Measurements from ENCODE around the gene CREB3L2.

The CREB3L2 gene

GRCh38 chr7:137953665-137954470, 48.0 kb downstream of the CREB3L2 start:
- peak; percentile 89 for FAIRE-seq
- DNase-seq (ENCODE audit: low spot score), result peak; percentile 88

- FAIRE-seq, result peak; percentile 57
- DNase-seq (ENCODE audit: low spot score), result peak; percentile 74
These were observed 48.7 kb downstream of the CREB3L2 start for GRCh38 chr7:137953043-137953664.

GRCh38 chr7:137952426-137952805, 49.5 kb downstream of the CREB3L2 start:
- FAIRE-seq, result no peak
- DNase-seq (ENCODE audit: low spot score), result no peak

- no peak for DNase-seq (ENCODE audit: low spot score)
- no peak for FAIRE-seq
These were observed 50.0 kb downstream of the CREB3L2 start for GRCh38 chr7:137951700-137952425.

DNA sequence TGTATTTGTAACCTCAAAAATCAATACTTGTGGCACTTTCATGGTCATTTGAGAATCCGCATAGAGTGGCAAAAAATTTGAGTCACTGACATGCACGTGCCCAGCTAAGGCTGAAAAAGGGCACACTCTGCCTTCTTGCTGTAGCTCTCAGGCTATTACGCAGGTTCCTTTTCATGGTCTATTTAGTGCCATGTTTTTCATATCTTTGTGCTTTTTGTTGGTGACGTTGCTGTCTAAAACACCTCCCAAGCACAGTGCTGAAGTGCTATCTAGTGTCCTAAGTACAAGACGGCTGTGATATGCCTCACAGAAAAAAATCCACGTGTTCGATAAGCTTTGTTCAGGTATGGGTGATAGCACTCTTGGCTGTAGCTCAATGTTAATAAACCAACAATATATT, 50.9 kb downstream of the CREB3L2 start:
- DNase-seq (ENCODE audit: low spot score), result no peak
- no peak for FAIRE-seq

- DNase-seq (ENCODE audit: low spot score), result no peak
These were observed 51.6 kb downstream of the CREB3L2 start for GRCh38 chr7:137950263-137950621.

GRCh38 chr7:137949416-137950262, 52.2 kb downstream of the CREB3L2 start:
- DNase-seq (ENCODE audit: low spot score) (no peak), FAIRE-seq (no peak)

More at GRCh38 chr7:137950263-137950621, 51.6 kb downstream of the CREB3L2 start:
- FAIRE-seq, result no peak

DNA sequence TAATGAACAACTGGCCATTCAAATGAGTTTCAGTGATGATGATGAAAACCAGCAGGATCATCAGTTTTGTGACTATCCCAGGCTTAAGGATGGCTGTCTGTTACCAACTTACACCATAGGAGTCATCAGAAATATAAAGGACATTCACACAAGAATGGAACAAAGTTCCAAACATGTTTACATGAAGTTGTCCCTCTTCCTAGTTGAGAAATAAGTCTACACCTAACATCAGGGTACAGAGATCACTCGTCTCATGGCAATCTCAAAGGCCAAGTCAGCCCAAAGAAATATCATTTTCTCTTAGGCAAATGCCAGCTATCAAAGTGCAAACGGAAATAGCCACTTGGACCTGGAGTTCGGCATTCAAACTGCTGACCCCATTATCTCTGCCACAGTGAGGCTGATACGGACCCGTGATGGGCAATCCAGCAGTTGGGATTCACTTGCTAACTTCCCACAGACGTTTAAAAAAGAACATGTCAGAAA, 53.0 kb downstream of the CREB3L2 start:
- no peak for DNase-seq (ENCODE audit: low spot score)
- no peak for FAIRE-seq

- FAIRE-seq (no peak), DNase-seq (ENCODE audit: low spot score) (no peak)
These were observed 53.6 kb downstream of the CREB3L2 start for GRCh38 chr7:137948083-137948844.

DNA sequence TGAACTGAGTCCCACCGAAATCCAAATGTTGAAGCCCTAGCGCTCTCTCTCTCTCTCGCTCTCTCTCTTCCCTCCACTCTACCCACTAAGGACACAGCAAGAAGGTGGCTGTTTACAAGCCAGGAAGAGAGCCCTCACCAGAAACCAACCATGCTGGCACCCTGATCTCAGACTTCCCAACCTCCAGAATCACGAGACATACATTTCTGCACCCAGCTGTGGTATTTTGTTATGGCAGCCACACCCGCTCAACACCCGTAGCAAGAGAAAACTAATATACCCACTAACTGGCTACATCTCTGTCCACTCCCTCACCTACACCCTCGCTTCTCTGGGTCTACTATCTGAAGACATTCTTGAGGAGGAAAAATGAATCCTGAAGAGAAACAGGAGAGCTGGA, 54.8 kb downstream of the CREB3L2 start:
- no peak for FAIRE-seq
- no peak for DNase-seq (ENCODE audit: low spot score)

GRCh38 chr7:137946011-137946410, 55.9 kb downstream of the CREB3L2 start:
- FAIRE-seq (no peak), DNase-seq (ENCODE audit: low spot score) (no peak)

DNA sequence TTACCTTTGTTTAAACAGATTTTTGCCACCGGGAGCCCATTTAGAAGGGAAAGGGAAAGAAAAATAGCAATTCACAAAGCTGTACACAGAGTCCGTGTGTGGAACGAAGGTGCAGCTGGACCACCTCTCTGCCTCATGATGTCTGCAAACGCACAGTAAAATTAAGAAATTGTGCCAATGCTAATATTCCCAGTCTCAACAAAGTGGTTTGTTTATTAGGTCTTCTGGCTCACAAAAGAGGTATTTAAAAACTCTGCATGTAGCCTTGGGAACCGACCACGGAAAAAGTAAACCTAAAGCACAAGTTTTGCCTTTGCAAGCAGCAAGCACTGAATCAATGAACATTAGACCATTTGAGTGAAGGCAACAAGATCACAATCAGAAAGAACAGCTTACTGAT, 57.7 kb downstream of the CREB3L2 start:
- DNase-seq (ENCODE audit: low spot score), result no peak
- no peak for FAIRE-seq

DNA sequence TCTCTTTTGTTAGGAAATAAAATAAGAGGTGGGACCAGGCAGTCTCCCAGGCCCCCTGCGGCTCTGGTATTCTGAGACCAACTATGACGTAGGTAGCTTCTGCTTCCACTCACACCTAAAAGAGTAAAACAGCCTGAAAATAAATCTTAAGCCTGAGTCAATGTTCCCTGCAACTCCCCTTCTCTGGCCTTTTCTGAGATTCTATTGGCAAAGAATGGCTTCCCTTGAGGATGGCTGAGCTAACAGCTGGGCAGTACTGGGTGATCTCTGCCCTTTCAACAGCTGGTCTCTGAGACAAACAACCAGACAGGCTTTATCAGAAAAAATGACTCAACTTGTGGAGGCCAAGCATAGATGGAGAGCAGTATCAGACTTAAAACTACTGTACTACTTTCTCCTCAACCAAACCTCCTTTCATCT, 58.7 kb downstream of the CREB3L2 start:
- DNase-seq (ENCODE audit: low spot score) (no peak), FAIRE-seq (no peak)

DNA sequence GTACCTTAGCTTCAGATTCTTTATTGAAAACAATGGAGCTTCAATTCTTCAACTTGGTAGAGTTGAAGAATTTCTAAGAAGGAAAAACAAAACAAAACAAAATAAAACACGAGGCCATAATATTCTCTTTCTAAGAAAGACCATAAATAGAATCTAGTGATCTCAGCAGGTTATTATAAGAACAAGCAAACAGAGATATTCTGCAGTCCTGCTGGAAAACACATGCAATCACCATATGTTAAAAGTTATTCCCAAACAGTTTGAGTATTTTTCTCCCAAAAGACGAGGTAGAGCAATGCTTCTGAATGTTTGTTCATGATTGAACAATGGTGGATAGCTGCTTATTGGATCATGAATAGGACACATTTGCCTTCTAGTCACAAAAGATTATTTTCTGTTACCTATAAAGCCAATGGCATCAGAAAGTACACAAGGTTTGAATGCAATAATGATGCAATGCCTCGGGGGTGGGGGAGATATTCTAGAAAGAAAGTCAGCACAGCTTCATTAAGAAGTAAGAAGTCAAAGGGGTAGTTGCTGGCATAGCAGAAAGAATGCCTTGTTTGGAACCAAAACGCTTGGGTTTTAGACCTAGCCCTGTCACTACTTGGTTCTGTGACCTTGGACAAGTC, 59.3 kb downstream of the CREB3L2 start:
- DNase-seq (ENCODE audit: low spot score), result no peak
- no peak for FAIRE-seq

DNA sequence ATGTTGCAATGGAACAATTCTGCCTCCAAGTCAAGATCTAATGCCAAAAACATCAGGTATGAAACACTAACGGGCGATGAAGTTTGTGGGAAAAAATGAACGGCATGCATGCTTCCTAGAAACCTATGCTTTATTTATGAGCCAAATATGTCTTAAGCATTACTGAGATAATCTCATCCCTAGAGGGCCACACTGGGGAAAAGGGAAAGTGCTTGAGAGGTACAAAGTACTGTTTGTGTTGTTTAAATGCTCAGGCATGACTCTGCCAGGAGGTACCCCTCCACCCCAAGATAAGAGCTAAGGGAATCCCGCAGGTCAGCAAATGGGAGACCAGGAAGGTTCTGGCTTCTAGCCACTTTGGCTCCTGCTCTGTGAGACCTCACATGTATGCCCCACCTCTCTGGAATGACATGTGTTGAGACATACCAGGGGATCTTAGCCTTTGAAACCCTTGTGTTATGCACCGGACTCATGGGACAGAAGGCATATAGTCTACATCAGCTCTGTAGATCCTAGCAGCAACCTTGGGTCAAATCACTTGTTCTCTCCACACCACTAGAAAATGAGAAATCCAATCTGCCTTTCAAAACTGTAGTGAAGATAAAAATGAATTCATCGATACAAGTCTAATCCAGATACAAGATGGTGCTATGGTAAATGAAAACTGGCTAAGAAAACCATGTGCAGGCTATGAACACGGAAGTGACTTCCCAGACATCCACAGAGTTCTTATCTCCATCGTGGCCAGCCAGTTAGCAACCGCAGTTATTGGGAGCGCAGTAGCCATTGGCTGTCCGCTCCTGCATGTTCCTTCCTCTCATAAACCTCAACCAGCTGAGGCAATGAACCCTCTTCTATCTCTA, 61.0 kb downstream of the CREB3L2 start:
- DNase-seq (ENCODE audit: low spot score) (no peak), FAIRE-seq (no peak)

DNA sequence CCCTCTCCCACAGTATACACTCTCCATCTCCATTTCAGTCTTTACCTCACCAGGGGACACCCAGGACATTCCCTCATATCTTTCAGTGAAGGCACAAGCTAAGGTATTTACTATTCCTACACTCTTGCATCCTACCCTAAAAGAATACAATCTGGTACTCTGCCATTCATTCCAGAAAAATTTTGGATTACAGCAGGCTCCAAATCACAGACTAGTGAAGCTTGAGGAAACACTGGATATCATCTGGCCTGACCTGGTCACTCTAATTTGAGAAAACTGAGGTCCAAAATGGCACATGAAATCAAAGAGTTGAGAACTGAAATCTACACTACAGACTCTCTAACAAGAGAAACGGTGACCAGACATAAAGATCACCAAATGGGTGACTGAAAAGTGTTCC, 61.7 kb downstream of the CREB3L2 start:
- no peak for FAIRE-seq

DNA sequence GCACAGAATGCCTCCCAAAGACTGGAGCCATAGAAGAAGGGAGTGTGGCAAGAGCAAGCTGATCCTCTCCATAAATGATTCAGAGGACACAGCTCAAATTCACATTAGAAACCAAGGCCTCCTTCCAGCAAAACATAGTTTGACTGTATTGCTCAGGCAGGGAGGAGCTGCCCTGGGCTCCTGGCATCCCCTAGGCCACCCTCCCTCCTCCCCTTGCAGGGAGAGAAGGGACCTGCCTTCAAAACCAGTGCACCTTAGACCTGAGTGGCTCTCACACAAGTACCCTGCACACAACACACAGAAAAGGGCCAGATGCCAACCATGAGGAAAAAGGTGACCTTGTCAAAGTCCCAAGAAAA, 64.7 kb downstream of the CREB3L2 start:
- FAIRE-seq (no peak), DNase-seq (ENCODE audit: low spot score) (no peak)

More for the DNA sequence above, 61.7 kb downstream of the CREB3L2 start:
- no peak for DNase-seq (ENCODE audit: low spot score)

DNA sequence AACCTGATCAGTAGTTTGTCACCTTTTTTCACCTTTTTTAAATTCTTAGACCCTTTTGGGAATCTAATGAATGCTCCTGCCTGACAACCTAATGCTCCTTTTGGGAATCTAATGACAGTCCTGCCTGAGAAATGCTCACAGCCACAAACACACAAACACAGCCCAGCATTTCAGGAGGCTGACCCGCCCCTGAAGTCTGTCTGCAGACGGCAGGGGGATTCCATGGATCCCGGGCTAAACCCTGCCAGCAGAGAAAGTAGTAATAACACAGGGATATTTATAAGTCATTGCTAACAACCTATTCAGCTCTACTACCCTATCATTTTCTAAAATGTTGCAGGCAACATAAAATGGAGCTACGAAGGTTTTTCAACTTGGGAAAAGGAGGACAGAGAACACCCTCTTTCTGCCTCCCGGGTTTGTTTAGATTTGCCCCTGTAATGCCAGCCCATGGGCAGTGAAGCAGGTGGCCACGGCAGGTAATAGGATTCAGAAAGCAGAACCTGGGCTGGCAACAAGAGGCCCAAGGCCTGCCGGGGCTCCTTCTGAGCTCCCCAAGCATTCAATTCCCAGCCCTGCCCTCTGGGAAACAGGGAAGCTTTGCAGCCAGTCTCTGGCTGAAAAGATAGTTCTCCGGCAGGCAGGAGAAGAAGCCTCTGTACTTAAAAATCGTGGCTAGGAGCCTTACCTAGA, 65.2 kb downstream of the CREB3L2 start:
- FAIRE-seq, result no peak
- no peak for DNase-seq (ENCODE audit: low spot score)

Data from RCC 7860 (cell line).